SKM-1 (cell line): Measurements from ENCODE around the gene ANKS1A.
"Not testable (repeated sequence)": the region's sequence is repeated elsewhere in the genome, so short reads cannot be mapped to it uniquely, and the experiment has no call there.

Experiments used
- DNase-seq: peaks from one replicate; lab custom pipeline; 2025; ENCODE audit not compliant: unreplicated experiment; lab: John Stamatoyannopoulos, UW

The ANKS1A gene

DNA sequence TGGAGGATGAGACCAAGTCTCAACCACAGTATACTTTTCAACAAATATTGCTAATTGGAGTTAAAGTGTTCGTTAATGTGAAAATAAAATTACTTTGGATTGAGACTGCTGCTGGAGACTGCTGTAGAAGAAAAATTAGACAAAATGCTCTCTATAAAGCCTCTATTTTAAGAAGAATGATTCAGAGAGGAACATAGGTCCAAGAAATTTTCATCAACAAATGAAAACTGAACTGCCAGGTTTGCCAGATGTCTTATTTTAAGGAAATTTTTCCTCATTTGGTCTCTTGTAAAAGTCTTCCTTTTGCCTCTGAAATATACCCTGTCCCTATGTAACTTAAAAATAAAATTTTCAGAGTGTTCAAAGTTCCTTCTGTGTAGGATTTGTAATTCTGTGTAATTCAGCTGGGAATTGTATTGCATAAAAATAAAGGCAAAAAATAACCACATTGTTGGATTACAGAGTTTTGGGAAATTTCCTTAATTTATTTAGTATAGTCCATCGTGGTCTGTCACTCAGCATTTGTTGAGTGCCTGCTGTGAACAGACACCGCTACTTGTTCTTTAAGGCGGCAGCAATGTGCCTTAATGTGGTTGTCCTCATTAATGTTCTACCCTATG lies 27.4 kb downstream of the ANKS1A start:
- no peak for DNase-seq

DNA sequence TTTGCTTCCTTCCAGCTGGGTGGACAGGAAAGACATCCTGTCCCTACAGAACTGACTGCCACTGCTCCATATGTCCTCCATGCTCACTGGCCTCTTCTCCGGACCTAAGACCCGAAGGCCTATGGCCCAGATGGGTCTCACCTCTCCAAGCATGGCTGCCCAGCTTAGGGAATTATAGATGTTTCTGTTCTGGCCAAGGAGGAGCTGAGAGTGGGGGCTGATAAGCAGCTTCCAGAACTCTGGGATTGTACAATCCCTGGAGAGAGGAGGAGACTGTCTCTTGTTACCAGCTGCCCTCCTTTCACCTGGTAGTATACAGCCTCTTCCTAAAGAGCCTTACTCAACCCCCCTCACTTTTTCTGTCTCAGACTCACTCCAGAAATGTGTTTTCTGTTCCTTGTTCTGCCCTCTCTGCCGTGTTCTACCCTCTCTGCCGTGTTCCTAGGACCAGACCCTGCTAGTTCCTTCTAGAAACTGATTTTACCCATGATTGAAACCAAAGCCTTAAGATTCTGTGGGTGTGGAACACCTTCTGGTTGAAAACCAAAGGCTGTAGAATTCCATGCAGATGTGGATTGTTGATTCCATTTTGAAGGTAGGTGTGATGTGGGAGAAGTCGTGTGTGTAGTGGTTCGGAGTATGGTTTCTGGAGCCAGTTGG lies 28.7 kb downstream of the ANKS1A start:
- no peak for DNase-seq

DNA sequence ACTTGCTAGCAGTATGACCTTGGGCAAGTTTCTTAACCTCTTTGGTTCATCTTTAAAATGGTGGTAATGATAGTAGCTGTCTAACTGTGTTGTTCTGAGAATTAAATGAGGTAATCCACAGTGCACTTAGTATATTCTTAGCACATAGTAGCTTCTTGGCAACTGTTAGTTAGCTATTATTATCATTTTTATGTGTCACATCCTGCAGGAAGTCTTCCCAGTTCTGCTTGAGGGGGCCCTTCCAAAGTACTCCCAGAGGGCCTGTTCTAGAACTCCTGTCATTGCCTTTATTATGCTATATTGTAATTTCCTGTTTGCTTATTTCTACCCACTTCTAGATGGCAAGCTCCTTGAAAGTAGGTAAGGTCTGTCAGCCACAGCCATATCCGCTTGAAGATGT lies 30.6 kb downstream of the ANKS1A start:
- no peak for DNase-seq

DNA sequence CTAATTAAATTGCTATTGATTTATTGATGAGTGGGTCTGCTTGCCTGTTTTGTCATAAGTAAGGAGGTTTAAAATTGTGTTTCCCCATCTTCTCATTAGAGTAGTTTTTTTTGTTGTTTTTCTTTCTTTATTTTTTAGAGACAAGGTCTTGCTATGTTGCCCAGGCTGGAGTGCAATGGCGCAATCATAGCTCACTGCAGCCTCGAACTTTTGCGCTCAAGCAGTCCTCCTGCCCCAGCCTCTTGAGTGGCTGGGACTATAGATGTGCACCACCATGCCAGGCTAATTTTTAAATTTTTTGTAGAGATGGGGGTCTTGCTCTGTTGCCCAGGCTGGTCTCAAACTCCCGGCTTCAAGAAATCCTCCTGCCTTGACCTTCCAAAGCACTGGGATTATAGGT lies 31.0 kb downstream of the ANKS1A start:
- DNase-seq, result no peak

DNA sequence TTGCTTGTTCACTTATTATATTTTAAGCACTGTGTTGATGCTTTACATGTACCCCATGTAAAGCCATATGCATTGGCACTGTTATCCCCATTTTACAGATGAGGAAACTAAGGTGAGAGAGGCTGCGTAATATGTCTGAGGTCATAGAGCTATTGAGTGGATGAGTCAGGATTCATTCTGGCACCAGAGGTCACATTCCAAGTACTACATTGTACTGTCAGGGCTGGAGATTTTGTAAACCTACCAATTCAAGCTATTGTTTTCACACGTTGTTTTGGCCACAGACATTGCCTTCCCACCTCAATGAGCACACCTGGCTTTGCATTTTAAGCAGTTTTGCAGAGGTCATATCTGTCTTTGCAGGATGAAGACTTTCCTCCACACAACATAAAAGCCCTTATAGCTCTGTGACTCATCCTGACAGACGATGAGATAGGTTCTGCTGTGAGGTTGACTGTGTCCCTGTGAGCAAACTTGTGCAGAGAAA lies 33.2 kb downstream of the ANKS1A start:
- no peak for DNase-seq

DNA sequence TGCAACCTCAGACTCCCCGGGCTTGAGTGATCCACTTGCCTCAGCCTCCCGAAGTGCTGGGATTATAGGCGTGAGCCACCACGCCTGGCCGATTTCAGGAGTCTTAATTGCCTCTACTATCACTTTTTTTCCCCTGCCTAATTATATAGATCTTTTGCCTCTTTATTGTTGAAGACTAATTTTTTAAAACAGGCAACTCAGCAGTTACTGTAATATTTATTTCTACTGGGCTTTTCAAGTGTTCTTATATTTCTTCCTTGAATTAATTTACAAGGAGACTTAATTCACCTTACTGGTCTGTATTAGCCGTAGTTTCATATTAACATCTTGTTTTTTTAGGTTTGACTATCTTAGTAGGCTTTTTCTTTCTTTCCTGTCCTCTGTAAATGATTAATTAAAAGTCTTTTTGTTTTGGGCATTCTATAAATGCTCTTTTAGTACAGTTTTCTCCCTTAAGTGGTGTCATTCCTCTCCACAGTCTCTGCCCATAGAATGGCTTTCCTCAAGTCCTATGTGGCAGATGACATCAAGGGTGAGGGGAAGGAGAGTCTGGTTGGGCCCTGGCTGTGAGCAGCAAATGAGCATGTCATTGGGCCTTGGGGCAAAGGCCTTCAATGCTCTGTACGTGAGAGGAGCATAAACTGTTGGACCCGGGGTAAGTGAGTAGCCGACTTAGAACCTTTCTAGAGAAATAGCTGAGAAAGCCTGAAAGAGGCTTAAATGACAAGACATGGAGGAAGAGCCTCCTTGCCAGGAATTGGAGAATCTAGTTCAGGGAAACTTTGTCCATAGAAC lies 36.0 kb downstream of the ANKS1A start:
- no peak for DNase-seq

DNA sequence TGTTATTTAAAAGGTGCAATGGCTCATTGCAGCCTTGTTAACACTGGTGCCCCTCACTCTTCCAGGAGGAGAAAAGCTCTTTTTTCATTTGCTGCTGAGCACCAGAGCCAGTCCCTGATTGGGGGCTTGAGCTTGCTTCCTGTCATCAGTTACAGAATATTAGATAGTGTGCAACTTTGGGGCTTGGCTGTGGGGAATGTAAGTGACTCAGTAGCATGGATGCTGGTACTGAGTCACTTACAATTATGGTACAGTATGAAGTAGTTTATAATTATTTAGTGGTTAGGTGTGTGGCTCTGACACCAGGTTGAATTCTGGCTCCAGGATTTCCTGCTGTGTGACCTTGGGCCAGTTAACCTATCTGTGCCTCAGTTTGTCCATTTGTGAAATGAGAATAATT lies 37.6 kb downstream of the ANKS1A start:
- DNase-seq, result no peak

DNA sequence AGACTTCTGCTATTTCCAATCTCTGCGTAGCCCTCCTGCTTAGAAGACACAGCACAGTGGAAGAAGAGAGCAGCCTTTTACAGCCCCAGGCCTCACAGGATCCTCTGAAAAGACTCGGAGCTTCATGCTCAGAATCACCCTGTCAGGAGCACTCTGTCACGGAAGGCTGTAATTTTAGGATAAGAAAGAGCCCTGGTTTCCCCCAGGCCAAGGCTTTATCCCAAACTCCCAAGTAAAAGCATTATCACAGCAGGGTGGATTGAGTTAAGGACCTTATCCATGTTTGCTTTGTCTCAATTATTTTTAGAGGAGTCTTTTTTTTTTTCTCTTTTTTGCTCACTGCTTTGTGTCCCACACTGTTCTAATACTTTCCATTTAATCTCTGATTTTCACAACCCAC lies 39.2 kb downstream of the ANKS1A start:
- no peak for DNase-seq

DNA sequence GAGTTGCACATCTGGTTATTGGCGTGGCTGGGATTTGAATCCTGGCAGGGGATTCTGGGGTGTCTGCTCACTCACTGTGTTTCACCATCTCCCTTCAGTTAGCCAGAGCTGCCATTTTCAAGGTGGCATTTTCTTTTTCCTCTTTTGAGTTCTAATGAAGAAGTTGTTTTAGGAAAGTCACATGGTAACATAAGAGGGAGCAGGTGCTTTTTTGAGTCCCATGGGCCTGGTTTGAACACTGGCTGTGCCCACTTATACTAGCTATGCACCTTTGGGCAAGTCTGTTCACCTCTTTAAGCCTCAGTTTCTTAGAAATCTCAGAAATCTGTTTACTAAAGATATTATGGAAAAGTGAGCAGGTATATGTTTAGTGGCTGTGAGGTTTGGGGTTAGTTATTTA lies 39.6 kb downstream of the ANKS1A start:
- no peak for DNase-seq

DNA sequence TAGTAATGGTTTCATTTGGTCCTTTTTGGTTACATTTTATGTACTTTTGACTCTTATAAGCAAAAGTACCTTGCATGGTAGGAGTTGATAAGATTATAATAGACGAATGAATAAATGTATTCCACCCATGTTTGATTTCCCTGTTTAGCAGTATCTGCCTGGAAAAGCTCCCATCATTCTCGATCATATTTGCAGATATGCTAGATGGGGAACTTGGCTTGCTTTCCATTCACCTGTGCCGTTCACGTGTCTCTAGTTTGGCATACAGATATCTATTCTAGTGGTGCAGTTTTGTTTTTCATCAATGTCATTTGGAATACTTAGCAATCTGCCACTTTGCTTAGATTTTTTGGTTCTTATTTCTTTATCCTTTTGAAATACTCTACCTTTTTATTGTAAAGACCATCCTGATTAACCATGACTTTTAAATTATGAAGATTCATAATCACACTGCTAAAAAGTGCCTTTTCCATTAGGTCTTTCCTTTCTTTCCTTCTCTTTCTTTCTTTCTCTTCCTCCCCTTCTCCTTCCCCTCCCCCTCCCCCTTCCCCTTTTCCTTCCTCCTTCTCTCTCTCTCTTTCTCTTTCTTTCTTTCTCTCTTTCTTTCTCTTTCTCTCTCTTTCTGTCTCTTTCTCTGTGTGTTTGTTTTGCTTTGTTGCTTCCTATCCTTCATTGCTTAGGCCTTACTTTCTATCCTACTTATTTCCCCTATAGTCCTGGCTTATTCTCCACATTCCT lies 40.4 kb downstream of the ANKS1A start:
- DNase-seq, result no peak

DNA sequence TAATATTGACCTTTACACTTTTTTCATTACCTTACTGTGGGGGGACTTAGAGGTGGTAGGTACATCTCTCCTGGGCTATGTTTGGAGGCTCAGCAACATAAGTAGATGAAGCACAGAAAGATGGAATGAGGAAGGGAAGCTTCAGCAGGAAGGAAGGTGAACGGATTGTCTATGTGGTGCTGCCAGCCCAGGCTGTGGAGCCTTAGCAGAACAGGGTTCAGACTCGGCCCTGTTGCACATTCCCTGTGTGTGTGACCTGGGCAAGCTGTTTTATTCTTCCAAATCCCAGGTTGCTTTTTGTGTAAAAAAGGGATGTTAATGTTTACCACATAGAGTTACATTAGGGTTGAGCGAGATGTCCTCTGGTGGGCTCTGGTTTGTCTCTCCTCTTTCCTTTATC lies 41.2 kb downstream of the ANKS1A start:
- DNase-seq, result no peak

DNA sequence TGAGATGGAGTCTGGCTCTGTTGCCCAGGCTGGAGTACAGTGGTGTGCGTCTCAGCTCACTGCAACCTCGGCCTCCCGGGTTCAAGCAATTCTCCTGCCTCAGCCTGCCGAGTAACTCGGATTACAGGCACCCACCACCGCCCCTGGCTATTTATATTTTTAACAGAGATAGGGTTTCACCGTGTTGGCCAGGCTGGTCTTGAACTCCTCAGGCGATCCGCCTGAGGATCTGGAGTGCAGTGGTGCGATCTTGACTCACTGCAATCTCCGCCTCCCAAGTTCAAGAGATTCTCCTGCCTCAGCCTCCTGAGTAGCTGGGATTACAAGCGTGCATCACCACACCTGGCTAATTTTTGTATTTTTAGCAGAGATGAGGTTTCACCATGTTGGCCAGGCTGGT lies 43.1 kb downstream of the ANKS1A start:
- not testable (repeated sequence) for DNase-seq

DNA sequence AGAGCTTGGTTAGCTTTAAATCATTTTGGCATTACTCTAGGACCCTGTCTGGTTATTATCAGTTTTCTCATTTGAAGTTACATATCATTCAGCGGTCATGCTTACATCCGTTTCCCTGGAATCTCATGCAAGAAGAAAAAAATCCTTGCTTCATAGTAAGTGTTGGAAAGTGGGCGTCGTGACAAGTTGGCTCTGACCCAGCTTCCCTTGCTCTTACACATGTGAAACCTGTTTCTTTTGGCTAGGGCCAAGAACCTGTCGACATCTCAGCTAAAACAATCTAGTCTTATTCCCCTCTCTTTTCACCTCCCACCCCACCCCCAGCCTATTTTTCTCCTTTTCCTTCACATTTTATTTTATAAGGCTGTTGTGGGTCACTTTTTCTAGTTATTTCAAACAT lies 45.5 kb downstream of the ANKS1A start:
- no peak for DNase-seq

DNA sequence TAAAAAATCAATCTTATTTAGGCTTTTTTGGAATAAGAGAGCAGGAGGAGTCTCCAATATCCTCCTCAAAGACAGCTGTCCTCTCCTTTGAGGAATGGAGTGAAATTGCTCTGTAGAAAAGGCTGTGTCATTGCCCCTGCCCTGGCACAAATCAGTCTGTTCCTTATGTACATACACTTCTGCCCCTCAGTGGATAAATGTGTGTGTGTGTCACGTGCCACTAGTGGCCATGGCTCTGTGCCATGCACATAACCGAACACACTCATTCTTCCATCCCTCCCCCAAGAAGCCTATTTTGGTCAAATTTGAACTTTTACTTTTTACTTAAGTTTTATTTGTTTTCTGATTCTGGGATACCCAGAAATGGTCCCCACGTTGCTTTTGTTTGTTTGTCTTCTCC lies 49.2 kb downstream of the ANKS1A start:
- no peak for DNase-seq

DNA sequence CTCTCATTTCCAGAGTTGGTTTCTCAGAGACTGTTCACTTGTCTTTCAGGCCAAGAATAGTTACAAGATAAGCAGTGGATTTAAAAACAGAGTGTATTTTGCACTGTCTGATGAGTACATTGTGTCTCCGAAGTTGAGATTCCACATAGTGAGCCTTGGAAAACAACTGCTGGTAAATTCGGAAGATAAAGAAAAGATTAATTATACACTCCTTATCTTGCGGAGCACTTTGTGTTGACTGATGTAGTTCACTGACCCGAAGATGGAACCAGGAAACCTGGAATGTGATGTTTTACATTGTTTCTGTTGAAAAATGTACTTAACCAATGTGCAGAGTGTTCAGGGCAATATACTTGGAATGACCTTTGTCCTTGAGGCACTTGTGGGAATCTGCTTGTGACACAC lies 51.0 kb downstream of the ANKS1A start:
- no peak for DNase-seq

DNA sequence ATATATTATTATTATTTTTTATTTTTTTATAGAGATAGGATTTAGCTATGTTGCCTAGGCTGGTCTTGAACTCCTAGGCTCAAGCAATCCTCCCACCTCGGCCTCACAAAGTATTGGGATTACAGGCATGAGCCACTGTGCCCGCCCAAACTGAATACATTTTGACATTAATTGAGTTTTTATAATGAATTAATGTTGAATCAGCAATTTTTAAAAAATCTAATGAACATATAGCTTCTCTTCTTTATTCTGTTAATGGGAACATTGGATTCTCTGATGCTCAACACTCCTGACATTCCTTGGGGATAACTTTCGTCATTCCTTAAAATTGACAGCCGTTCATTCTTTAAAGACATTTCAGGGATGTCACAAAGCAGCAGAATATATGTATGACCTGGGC lies 52.4 kb downstream of the ANKS1A start:
- no peak for DNase-seq

DNA sequence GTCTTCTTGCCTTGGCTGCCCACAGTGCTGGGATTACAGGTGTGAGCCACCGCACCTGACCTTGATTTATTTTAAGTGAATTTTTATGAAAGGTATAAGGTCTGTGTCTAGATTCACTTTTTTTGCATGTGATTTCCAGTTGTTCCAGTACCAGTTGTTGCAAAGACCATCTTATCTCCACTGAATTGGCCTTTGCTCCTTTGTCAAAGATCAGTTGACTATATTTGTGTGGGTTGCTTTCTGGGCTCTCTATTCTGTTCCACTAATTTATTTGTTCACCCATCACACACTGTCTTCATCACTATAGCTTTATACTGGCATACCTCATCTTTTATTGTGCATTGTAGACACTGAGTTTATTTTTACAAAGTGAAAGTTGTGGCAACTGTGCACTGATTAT lies 56.3 kb downstream of the ANKS1A start:
- DNase-seq, result no peak

DNA sequence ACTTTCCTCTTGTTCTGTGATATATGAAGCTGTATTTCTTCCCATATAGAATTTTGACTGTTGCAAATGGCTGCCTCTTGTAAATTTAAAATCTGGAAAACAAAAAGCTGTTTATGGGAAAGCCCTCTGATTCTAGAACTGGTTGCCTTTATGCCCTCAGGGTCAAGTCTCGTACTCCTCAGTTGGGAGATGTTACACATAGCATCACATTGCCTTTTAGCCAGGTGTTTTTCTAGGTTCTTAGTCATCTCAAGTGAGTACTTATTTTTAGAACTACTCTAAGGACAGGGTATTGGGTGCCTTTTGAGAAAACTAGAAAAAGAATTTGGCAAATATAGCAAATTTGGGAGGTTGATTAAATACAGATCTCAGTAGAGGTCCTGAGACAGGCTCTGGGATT lies 58.5 kb downstream of the ANKS1A start:
- DNase-seq, result no peak

DNA sequence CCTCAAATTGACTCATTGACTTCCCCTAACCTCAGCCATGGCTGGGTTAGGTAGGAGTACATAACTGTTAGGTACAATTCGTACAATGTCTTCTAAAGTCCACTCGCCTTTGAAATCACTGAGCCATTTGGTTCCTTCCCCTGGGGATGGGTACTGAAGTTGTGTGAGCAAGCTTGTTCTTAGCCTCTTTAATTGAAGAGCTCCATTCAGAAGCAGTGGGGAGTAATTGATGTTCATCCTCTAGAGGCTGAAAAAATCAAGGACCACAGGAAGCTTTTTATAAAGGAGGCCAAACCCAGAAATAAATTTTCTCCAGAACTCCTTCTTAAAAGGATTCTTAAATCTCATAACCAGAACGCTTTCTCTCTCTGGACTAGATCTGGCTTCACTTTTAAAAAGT lies 60.6 kb downstream of the ANKS1A start:
- no peak for DNase-seq

DNA sequence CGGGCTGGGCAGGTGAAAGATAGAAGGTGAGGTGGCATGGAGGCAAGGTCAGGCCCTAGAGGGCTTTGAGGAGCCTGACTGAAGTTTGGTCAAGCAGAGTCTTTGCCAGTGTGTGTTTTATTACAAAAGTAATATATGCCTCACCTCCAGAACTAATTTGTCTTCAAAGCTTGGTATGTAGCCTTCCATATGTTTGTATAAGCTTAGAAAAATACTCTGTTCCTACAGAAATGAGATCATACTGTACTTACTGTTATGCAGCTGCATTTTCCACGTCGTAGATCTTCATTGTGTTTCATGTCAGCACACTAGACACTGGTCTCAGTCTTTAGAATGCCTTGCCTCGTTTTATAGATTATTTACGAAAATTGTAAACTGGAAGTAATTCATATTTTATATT lies 61.8 kb downstream of the ANKS1A start:
- DNase-seq, result no peak

DNA sequence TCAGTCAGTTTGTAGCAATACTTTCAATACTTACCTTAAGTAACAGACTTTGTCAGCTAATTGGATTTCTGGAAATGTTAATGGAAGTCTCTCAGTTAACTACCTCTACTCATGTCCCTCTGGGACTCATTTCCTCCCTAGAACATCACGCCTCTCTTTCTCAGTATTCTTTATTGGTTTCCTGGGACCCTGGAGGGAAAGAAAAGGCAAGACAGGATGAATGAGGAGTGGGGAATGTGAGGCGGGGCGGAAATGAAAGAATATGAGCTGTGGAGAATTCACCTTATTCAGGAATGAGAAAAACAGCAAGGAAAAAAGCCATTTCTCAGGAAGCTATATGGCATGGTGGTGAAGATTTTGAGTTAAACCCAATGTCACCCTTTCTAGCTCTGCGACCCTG lies 62.7 kb downstream of the ANKS1A start:
- DNase-seq, result no peak
